Measurements from ENCODE around the gene MYOT.
A peak's percentile ranks its signal among the peaks of the same experiment; 100 is the strongest.
"Not testable (repeated sequence)": the region's sequence is repeated elsewhere in the genome, so short reads cannot be mapped to it uniquely, and the experiment has no call there.

Gene MYOT

GRCh38 chr5:137867664-137868063 is at the start of gene MYOT:
Gene MYOT (plus strand): TSS chr5:137867860. CDS start chr5:137870652, 2,792 bp downstream.
- no peak for DNase-seq

GRCh38 chr5:137819766-137820165 is 47.9 kb upstream of the MYOT start:
- DNase-seq = no peak

DNA sequence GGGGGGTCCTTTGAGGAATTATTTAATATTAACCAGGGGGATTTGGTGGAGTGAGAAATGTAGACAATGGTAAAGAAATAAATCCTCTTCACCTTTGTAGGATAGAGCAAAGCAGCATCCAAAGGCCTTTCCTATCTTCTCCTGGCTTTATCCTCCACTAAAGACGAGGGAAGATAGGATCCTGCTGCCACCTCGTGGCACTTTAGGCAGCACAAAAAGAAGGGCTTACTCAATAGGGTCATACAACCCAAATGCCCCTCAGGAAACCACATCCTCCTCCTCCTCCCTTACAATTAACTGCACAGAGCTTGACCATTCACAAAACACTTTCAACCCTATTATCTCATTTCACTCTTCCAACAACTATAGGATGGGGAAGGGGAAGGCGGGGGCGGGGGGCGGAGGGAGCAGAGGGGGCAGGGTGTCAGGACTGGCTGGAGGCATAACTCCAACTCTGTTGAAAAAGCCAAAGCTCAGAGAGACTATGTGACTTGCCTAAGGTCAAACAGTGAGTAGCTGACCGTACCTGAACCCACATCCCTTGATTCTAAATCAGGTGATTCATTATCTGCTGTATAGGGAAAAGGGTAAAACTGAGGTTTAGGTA is 45.4 kb upstream of the MYOT start:
- DNase-seq = peak; percentile 66

DNA sequence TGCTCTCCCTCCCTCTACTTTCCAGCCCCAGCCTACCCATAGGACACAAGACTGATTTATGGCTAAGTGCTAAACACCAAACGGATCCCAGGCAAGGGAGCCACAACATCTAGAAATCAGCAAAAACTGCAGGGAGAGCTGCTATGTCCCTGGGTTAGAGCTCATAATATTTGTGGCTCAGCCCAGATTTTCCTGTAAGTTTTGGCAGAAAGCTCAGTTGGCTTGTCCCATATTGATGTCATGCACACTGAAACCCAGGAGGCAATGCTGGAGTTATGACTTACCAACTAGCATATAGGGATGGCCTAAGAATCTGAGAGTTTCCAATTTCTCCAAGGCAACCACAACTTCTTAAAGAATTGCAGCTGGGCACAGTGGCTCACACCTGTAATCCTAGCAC is 44.7 kb upstream of the MYOT start:
- DNase-seq = no peak

- no peak for DNase-seq
Observed at GRCh38 chr5:137825165-137825564, 42.5 kb upstream of the MYOT start.

- no peak for DNase-seq
Observed at GRCh38 chr5:137826067-137826466, 41.6 kb upstream of the MYOT start.

- DNase-seq = no peak
Observed at GRCh38 chr5:137828180-137828579, 39.5 kb upstream of the MYOT start.

GRCh38 chr5:137828664-137829063 is 39.0 kb upstream of the MYOT start:
- no peak for DNase-seq

GRCh38 chr5:137831105-137831504 is 36.6 kb upstream of the MYOT start:
- DNase-seq = no peak

DNA sequence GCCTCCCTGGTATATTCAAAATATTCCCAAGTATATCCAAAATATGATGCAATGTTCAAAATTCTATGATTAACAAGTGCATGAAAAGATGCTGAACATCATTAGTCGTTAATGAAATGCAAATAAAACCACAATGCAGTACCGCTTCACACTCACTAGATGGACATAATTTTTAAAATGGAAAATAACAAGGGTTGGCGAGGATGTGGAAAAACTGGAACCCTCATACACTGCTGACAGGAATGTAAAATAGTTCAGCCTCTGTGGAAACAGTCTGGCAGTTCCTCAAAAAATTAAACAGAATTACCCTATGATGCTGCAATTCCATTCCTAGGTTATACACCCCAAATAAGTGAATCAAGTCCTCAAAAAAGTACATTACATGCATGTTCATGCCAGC is 36.1 kb upstream of the MYOT start:
- peak; percentile 9 for DNase-seq

- no peak for DNase-seq
Observed at GRCh38 chr5:137832416-137832815, 35.2 kb upstream of the MYOT start.

- DNase-seq = no peak
Observed at GRCh38 chr5:137833463-137833862, 34.2 kb upstream of the MYOT start.

DNA sequence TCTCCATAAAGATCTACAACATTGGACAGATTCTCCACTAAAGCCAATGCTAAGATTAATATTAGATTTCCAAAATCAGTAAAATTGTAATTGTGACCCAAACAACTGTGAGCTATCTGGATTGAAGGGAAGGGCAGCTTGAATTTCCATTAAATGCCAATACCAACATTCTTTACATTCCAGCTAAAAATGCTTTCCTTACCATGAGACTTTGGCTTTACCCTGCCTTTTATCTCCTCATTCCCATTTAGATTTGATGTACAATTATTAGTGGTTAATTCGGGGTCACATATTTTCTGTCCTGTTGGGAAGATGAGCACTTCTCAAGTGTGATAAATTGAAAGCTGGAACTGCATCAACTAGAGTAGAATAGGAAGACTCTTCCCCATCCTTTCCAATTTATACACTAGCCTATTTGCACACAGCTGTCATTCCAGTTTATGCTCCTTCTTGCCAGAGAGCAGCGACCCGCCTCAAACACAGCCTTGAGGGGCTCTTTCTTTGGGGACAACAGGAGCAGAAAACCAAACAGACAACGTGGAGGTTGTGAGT is 33.1 kb upstream of the MYOT start:
- DNase-seq = no peak

GRCh38 chr5:137836298-137836697 is 31.4 kb upstream of the MYOT start:
- no peak for DNase-seq

GRCh38 chr5:137836997-137837396 is 30.7 kb upstream of the MYOT start:
- no peak for DNase-seq

- no peak for DNase-seq
Observed at GRCh38 chr5:137837491-137838394, 29.9 kb upstream of the MYOT start.

DNA sequence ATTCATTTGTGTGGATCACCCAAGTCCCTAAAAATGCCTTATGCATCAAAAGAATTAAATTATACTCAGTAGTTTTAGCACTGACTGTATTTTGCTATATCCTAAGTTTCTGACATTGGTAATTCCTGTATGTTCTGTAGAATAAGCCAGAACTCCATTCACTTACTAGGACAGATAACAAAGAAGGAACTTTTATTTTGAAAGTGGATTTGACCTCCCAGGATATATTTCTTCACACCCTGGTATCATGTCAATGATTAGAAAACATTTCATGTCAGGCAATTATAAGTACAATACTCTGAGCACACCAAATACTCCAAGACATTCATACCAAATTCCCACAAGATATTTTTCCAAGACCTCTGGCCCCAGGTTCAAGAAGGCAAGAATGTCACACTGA is 28.7 kb upstream of the MYOT start:
- no peak for DNase-seq

- DNase-seq = peak; percentile 60
Observed at GRCh38 chr5:137842296-137842695, 25.4 kb upstream of the MYOT start.

GRCh38 chr5:137843676-137844299 is 23.9 kb upstream of the MYOT start:
- DNase-seq = no peak

GRCh38 chr5:137845472-137845871 is 22.2 kb upstream of the MYOT start:
- no peak for DNase-seq

DNA sequence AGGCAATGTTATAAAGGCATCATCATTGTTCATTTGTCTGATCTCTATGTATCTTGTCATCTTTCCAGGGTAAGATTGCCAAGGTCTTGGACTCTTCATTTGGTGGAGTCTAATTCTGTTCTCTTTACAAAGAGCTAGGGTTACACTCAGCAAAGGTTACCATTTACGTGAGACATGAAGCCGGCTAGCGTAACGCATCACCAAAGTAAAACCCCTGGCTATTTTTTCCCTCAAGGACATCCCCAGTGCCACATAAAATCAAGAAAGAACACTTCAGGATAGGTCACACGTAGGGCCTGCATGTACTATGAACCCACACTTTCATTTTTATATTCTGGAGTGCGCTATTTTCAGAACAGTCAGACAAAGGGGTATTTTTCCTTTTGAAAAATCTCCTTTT is 20.0 kb upstream of the MYOT start:
- DNase-seq = no peak

DNA sequence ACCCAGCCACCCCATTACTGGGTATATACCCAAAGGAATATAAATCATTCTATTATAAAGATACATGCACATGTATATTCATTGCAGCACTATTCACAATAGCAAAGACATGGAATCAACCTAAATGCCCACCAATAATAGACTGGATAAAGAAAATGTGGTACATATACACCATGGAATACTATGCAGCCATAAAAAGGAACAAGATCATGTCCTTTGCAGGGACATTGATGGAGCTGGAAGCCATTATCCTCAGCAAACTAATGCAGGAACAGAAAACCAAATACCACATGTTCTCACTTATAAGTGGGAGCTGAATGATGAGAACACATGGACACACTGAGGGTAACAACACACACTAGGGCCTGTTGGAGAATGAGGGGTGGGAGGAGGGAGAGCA is 14.5 kb upstream of the MYOT start:
- DNase-seq = not testable (repeated sequence)

- peak; percentile 44 for DNase-seq
Observed at GRCh38 chr5:137856201-137856600, 11.5 kb upstream of the MYOT start.

Measured in MV-4-11 (cell line).